ENCODE measurements around the gene PALD1. TPM values are rescaled to one million over a fixed set of nuclear protein-coding genes. Genes with fewer than 3 reads are reported as not detected.
A peak's percentile ranks its signal among the peaks of the same experiment; 100 is the strongest.

Gene PALD1
- total RNA-seq, 2 donors from 2014 or later = 1.1 to 1.3 TPM

GRCh38 chr10:70496341-70497119, 18.0 kb downstream of the PALD1 start:
- DNase-seq = no peak
- Mint-ChIP-seq H3K36me3 (ENCODE audit: insufficient read depth in 2 of 2) (no peaks in the 10 kb centered on the region), H3K4me1 (ENCODE audit: low read depth) (peaks cover 23% of the 10 kb centered on the region), H3K27ac (no peak overlapping the region), H3K27me3 (ENCODE audit: low read depth) (peaks cover 11% of the 10 kb centered on the region), H3K4me3 (no peak overlapping the region), H3K9me3 (no peaks in the 10 kb centered on the region)
- ATAC-seq (replicated peaks in 1 of 2) = no peak

- Mint-ChIP-seq H3K36me3 (ENCODE audit: insufficient read depth in 2 of 2) (no peaks in the 10 kb centered on the region), H3K27me3 (ENCODE audit: low read depth) (peaks cover 11% of the 10 kb centered on the region), H3K9me3 (no peaks in the 10 kb centered on the region), H3K4me1 (ENCODE audit: low read depth) (peaks cover 23% of the 10 kb centered on the region), H3K27ac (no peak overlapping the region), H3K4me3 (no peak overlapping the region)
- DNase-seq = no peak
- no peak for ATAC-seq (replicated peaks in 1 of 2)
Measured at GRCh38 chr10:70497120-70497545, 18.6 kb downstream of the PALD1 start.

GRCh38 chr10:70498970-70499835, 20.6 kb downstream of the PALD1 start:
- Mint-ChIP-seq H3K27me3 (ENCODE audit: low read depth) (no peaks in the 10 kb centered on the region), H3K4me3 (no peak overlapping the region), H3K27ac (no peak overlapping the region), H3K36me3 (ENCODE audit: insufficient read depth in 2 of 2) (no peaks in the 10 kb centered on the region), H3K4me1 (ENCODE audit: low read depth) (peaks cover 13% of the 10 kb centered on the region), H3K9me3 (no peaks in the 10 kb centered on the region)
- DNase-seq = no peak
- no peak for ATAC-seq (replicated peaks in 1 of 2)

- no peak for DNase-seq
- peaks cover 7% of the 10 kb centered on the region for H3K4me1 Mint-ChIP-seq (ENCODE audit: low read depth)
- no peaks in the 10 kb centered on the region for H3K27me3 Mint-ChIP-seq (ENCODE audit: low read depth)
- no peaks in the 10 kb centered on the region for H3K9me3 Mint-ChIP-seq
- no peak overlapping the region for H3K4me3 Mint-ChIP-seq
- no peak for ATAC-seq (replicated peaks in 1 of 2)
- H3K36me3 Mint-ChIP-seq (ENCODE audit: insufficient read depth in 2 of 2) = no peaks in the 10 kb centered on the region
- no peak overlapping the region for H3K27ac Mint-ChIP-seq
Measured at GRCh38 chr10:70499836-70500167, 21.2 kb downstream of the PALD1 start.

GRCh38 chr10:70500368-70500767, 21.8 kb downstream of the PALD1 start:
- ATAC-seq (replicated peaks in 1 of 2) (no peak), DNase-seq (no peak)
- peaks cover under 1% of the 10 kb centered on the region for H3K4me1 Mint-ChIP-seq (ENCODE audit: low read depth)
- no peaks in the 10 kb centered on the region for H3K36me3 Mint-ChIP-seq (ENCODE audit: insufficient read depth in 2 of 2)
- H3K27me3 Mint-ChIP-seq (ENCODE audit: low read depth) = no peaks in the 10 kb centered on the region
- no peak overlapping the region for H3K4me3 Mint-ChIP-seq
- no peaks in the 10 kb centered on the region for H3K9me3 Mint-ChIP-seq
- no peak overlapping the region for H3K27ac Mint-ChIP-seq

GRCh38 chr10:70500812-70501301, 22.3 kb downstream of the PALD1 start:
- H3K27ac Mint-ChIP-seq = no peak overlapping the region
- H3K27me3 Mint-ChIP-seq (ENCODE audit: low read depth) = no peaks in the 10 kb centered on the region

GRCh38 chr10:70502406-70502805, 23.8 kb downstream of the PALD1 start:
- Mint-ChIP-seq H3K27me3 (ENCODE audit: low read depth) (no peaks in the 10 kb centered on the region), H3K9me3 (no peaks in the 10 kb centered on the region), H3K4me1 (ENCODE audit: low read depth) (no peaks in the 10 kb centered on the region), H3K36me3 (ENCODE audit: insufficient read depth in 2 of 2) (no peaks in the 10 kb centered on the region), H3K27ac (no peak overlapping the region), H3K4me3 (no peak overlapping the region)
- ATAC-seq (replicated peaks in 1 of 2) = no peak
- no peak for DNase-seq

More at GRCh38 chr10:70500812-70501301, 22.3 kb downstream of the PALD1 start:
- Mint-ChIP-seq H3K36me3 (ENCODE audit: insufficient read depth in 2 of 2) (no peaks in the 10 kb centered on the region), H3K4me1 (ENCODE audit: low read depth) (no peaks in the 10 kb centered on the region), H3K9me3 (no peaks in the 10 kb centered on the region), H3K4me3 (no peak overlapping the region)
- DNase-seq (no peak), ATAC-seq (replicated peaks in 1 of 2) (no peak)

GRCh38 chr10:70503776-70504175, 25.2 kb downstream of the PALD1 start:
- Mint-ChIP-seq H3K27ac (peak overlapping the region; percentile 51), H3K9me3 (no peaks in the 10 kb centered on the region), H3K36me3 (ENCODE audit: insufficient read depth in 2 of 2) (no peaks in the 10 kb centered on the region), H3K4me1 (ENCODE audit: low read depth) (no peaks in the 10 kb centered on the region), H3K4me3 (no peak overlapping the region), H3K27me3 (ENCODE audit: low read depth) (no peaks in the 10 kb centered on the region)
- no peak for ATAC-seq (replicated peaks in 1 of 2)
- DNase-seq = no peak

- DNase-seq (no peak), ATAC-seq (replicated peaks in 1 of 2) (no peak)
- H3K27ac Mint-ChIP-seq = no peak overlapping the region
- H3K4me1 Mint-ChIP-seq (ENCODE audit: low read depth) = no peaks in the 10 kb centered on the region
- no peak overlapping the region for H3K4me3 Mint-ChIP-seq
- no peaks in the 10 kb centered on the region for H3K9me3 Mint-ChIP-seq
- no peaks in the 10 kb centered on the region for H3K27me3 Mint-ChIP-seq (ENCODE audit: low read depth)
- no peaks in the 10 kb centered on the region for H3K36me3 Mint-ChIP-seq (ENCODE audit: insufficient read depth in 2 of 2)
Measured at GRCh38 chr10:70504521-70505358, 26.2 kb downstream of the PALD1 start.

GRCh38 chr10:70505908-70506307, 27.3 kb downstream of the PALD1 start:
- no peak for ATAC-seq (replicated peaks in 1 of 2)

GRCh38 chr10:70507966-70508365, 29.4 kb downstream of the PALD1 start:
- no peak overlapping the region for H3K4me3 Mint-ChIP-seq

More at GRCh38 chr10:70505908-70506307, 27.3 kb downstream of the PALD1 start:
- Mint-ChIP-seq H3K36me3 (ENCODE audit: insufficient read depth in 2 of 2) (no peaks in the 10 kb centered on the region), H3K9me3 (no peaks in the 10 kb centered on the region), H3K27ac (no peak overlapping the region), H3K4me3 (no peak overlapping the region), H3K27me3 (ENCODE audit: low read depth) (no peaks in the 10 kb centered on the region), H3K4me1 (ENCODE audit: low read depth) (no peaks in the 10 kb centered on the region)
- DNase-seq = no peak

GRCh38 chr10:70508912-70509756, 30.6 kb downstream of the PALD1 start:
- no peak for DNase-seq
- no peak for ATAC-seq (replicated peaks in 1 of 2)
- H3K36me3 Mint-ChIP-seq (ENCODE audit: insufficient read depth in 2 of 2) = no peaks in the 10 kb centered on the region
- no peaks in the 10 kb centered on the region for H3K4me1 Mint-ChIP-seq (ENCODE audit: low read depth)
- no peaks in the 10 kb centered on the region for H3K27me3 Mint-ChIP-seq (ENCODE audit: low read depth)
- no peak overlapping the region for H3K4me3 Mint-ChIP-seq
- no peaks in the 10 kb centered on the region for H3K9me3 Mint-ChIP-seq
- H3K27ac Mint-ChIP-seq = no peak overlapping the region

More at GRCh38 chr10:70507966-70508365, 29.4 kb downstream of the PALD1 start:
- Mint-ChIP-seq H3K9me3 (no peaks in the 10 kb centered on the region), H3K27me3 (ENCODE audit: low read depth) (no peaks in the 10 kb centered on the region), H3K27ac (no peak overlapping the region), H3K36me3 (ENCODE audit: insufficient read depth in 2 of 2) (no peaks in the 10 kb centered on the region), H3K4me1 (ENCODE audit: low read depth) (no peaks in the 10 kb centered on the region)
- ATAC-seq (replicated peaks in 1 of 2) (no peak), DNase-seq (no peak)

All from activated T-cell treated with anti-CD3 and anti-CD28 coated beads, Interleukin-2, amount 50 U/mL, for 72 hours (primary cell).